Endothelial cell of umbilical vein (primary cell): ENCODE results near the gene KIF6. TPM values are rescaled to one million over a fixed set of nuclear protein-coding genes. Genes with fewer than 3 reads are reported as not detected.

Experiments used
- BruUV-seq: library from RNA; stranded (reverse); fragments of 400-500 nt; replicated peaks from 2 replicates; lab custom pipeline; 2021; lab: Mats Ljungman, UMichigan
- CTCF ChIA-PET: fragments of 300-600, 350-600 bp; sonication (Branson Sonifier 250); formaldehyde crosslinking; loops from one replicate; lab custom pipeline; 2021; ENCODE audit warnings: antibody characterized with exemption, inconsistent platforms; lab: Charles Lee
- POLR2A ChIA-PET: fragments of 300-600, 350-600 bp; sonication (Branson Sonifier 250); formaldehyde crosslinking; loops from one replicate; lab custom pipeline; 2021; ENCODE audit warnings: antibody characterized with exemption, inconsistent platforms; lab: Charles Lee
- DNase-seq: peaks from one replicate; pipeline ENCODE4 v3.0.0-alpha.2; 2011; ENCODE audit warnings: low read depth, low spot score
- FAIRE-seq: peaks from 2 replicates; lab custom pipeline; 2011; peaks lifted over from hg19 to GRCh38; lab: Jason Lieb, UNC
- H2AFZ ChIP-seq: 2 replicates; pipeline ENCODE4 v1.6.0; 2012; ENCODE audit warnings: low read depth, low read length, control low read depth, inconsistent platforms
- H3K27ac ChIP-seq: 2 replicates; pipeline ENCODE4 v1.5.1; 2011; ENCODE audit warnings: low read depth, mild to moderate bottlenecking, control low read depth, low read length, moderate library complexity; ENCODE audit not compliant: insufficient read depth
- H3K27me3 ChIP-seq, 2 experiments: 2 replicates each; pipeline versions ENCODE4 v1.6.0 to v1.6.1; 2011; ENCODE audit warnings: low read length in 2 of 2, mixed read lengths in 1 of 2; ENCODE audit not compliant: control insufficient read depth in 2 of 2, insufficient read depth in 2 of 2
- H3K36me3 ChIP-seq, 2 experiments: 2 replicates in 1 of 2; 3 replicates in 1 of 2; pipeline ENCODE4 v1.5.1; 2011; ENCODE audit warnings: low read length in 2 of 2, mild to moderate bottlenecking in 1 of 2, moderate library complexity in 1 of 2; ENCODE audit not compliant: control insufficient read depth in 2 of 2, insufficient read depth in 2 of 2; ENCODE audit errors: extremely low read depth in 1 of 2
- H3K4me1 ChIP-seq: 3 replicates; pipeline ENCODE4 v1.5.1; 2011; ENCODE audit warnings: mild to moderate bottlenecking, low read length; ENCODE audit not compliant: control insufficient read depth, insufficient read depth; ENCODE audit errors: extremely low read depth
- H3K4me2 ChIP-seq: 2 replicates; pipeline ENCODE4 v1.6.1; 2011; ENCODE audit warnings: low read length, control low read depth, mixed read lengths; ENCODE audit not compliant: insufficient read depth
- H3K4me3 ChIP-seq, 3 experiments: fragments of 200-600 bp in 1 of 3; sonication (generic), shearing (Covaris generic) in 1 of 3; replicated peaks in 1 of 3; 2 replicates each; pipeline ENCODE4 v1.5.1; 2011 to 2016; ENCODE audit warnings: control low read depth in 3 of 3, low read length in 3 of 3, mild to moderate bottlenecking in 2 of 3, inconsistent platforms in 1 of 3, low read depth in 1 of 3, moderate library complexity in 1 of 3; ENCODE audit not compliant: insufficient read depth in 1 of 3
- H3K79me2 ChIP-seq: 2 replicates; pipeline ENCODE4 v1.6.0; 2012; ENCODE audit warnings: low read length, inconsistent platforms; ENCODE audit not compliant: control insufficient read depth, insufficient read depth
- H3K9ac ChIP-seq: replicated peaks from 2 replicates; pipeline ENCODE3; 2011; ENCODE audit warnings: low read length, control low read depth; ENCODE audit not compliant: insufficient read depth; ENCODE audit errors: extremely low read depth
- H3K9me1 ChIP-seq: replicated peaks from 3 replicates; pipeline ENCODE4 v1.6.0; 2011; ENCODE audit warnings: mild to moderate bottlenecking, low read length; ENCODE audit not compliant: control insufficient read depth, insufficient read depth; ENCODE audit errors: extremely low read depth
- H3K9me3 ChIP-seq: replicated peaks from 2 replicates; pipeline ENCODE4 v1.5.1; 2012; ENCODE audit warnings: low read length, inconsistent platforms; ENCODE audit not compliant: control insufficient read depth, insufficient read depth
- H4K20me1 ChIP-seq: replicated peaks from 2 replicates; pipeline ENCODE3; 2011; ENCODE audit warnings: mild to moderate bottlenecking, low read length; ENCODE audit not compliant: control insufficient read depth, insufficient read depth; ENCODE audit errors: extremely low read depth
- CTCF ChIP-seq, 2 donors: IDR thresholded peaks; 1 replicate in 1 of 2; 2 replicates in 1 of 2; pipeline ENCODE4 v1.5.1; 2011; ENCODE audit warnings: low read length in 2 of 2, mild to moderate bottlenecking in 2 of 2, moderate library complexity in 2 of 2, control low read depth in 1 of 2, inconsistent platforms in 1 of 2, low read depth in 1 of 2; ENCODE audit not compliant: insufficient read depth in 1 of 2; ENCODE audit errors: extremely low read depth in 1 of 2
- EZH2 ChIP-seq: IDR thresholded peaks from 2 replicates; pipeline ENCODE4 v1.6.1; 2012; ENCODE audit warnings: borderline replicate concordance, low read depth, mild to moderate bottlenecking, moderate library complexity, low read length, inconsistent platforms; ENCODE audit not compliant: severe bottlenecking
- FOS ChIP-seq: IDR thresholded peaks from 2 replicates; pipeline ENCODE4 v1.6.1; 2011; ENCODE audit warnings: mild to moderate bottlenecking, low read length, moderate library complexity, borderline replicate concordance; ENCODE audit not compliant: insufficient read depth
- GATA2 ChIP-seq: IDR thresholded peaks from 2 replicates; pipeline ENCODE4 v1.7.0; 2011; ENCODE audit warnings: low read depth, mild to moderate bottlenecking, moderate library complexity, mixed read lengths, low read length; ENCODE audit not compliant: insufficient read length, insufficient read depth
- JUN ChIP-seq: IDR thresholded peaks from 2 replicates; pipeline ENCODE4 v1.6.1; 2011; ENCODE audit warnings: borderline replicate concordance, low read depth; ENCODE audit not compliant: insufficient read length, insufficient read depth
- MAX ChIP-seq: IDR thresholded peaks from 2 replicates; pipeline ENCODE4 v1.6.1; 2011; ENCODE audit not compliant: insufficient read depth, insufficient read length
- MYC ChIP-seq: IDR thresholded peaks from one replicate; pipeline ENCODE4 v1.6.1; 2011; ENCODE audit warnings: mild to moderate bottlenecking, low read depth, low read length
- POLR2A ChIP-seq: IDR thresholded peaks from 2 replicates; pipeline ENCODE4 v1.6.1; 2012; ENCODE audit warnings: low read depth, mild to moderate bottlenecking, control low read depth, low read length
- POLR2AphosphoS5 ChIP-seq: IDR thresholded peaks from 2 replicates; pipeline ENCODE4 v1.6.1; 2012; ENCODE audit warnings: low read depth, mild to moderate bottlenecking, control low read depth, low read length, moderate library complexity; ENCODE audit not compliant: insufficient read depth
- dilution Hi-C: fragments of 300-500 bp; cut with MboI; formaldehyde crosslinking; loops from one replicate; pipeline ENCODE4 v1.15.0; 2019; ENCODE audit warnings: low sequenced_read_pairs; ENCODE audit not compliant: extremely low pct_ligation_motif_present
- intact Hi-C: fragments of 100-400 bp; cut with micrococcal nuclease; formaldehyde crosslinking; loops from one replicate; pipeline ENCODE4 v1.10.0; 2022
- polyA plus RNA-seq, 4 experiments: library from polyadenylated mRNA; depleted of rRNA in 3 of 4; stranded (reverse) in 3 of 4; unstranded in 1 of 4; fragments of >200 nt; gene quantifications; 2 replicates each; pipeline versions ENCODE4 v1.2.1 to v1.2.3, GENCODE V29; 2011 to 2012; ENCODE audit warnings: missing spikeins in 1 of 4
- total RNA-seq: library from RNA; stranded (reverse); gene quantifications from 2 replicates; pipeline ENCODE4 v1.2.3, GENCODE V29; 2021

KIF6 gene
- total and polyA plus RNA-seq, 2 donors (not counting 3 experiments of a cell fraction or from before 2014, with no cell fraction given), result not detected

- dilution Hi-C loops, result no loop called here
- CTCF ChIA-PET, result no interaction called here
These were observed 291.6 kb downstream of the KIF6 start for GRCh38 chr6:39433630-39434029.

More at GRCh38 chr6:39433630-39434029, 291.6 kb downstream of the KIF6 start:
- no peak overlapping the region for H3K4me3 ChIP-seq
- no peaks in the 10 kb centered on the region for H3K79me2 ChIP-seq
- no peak overlapping the region for H3K9ac ChIP-seq
- H3K9me1 ChIP-seq, result no peaks in the 10 kb centered on the region
- intact Hi-C loops, result no loop called here
- no peaks in the 10 kb centered on the region for H4K20me1 ChIP-seq
- H3K9me3 ChIP-seq, result no peaks in the 10 kb centered on the region
- BruUV-seq, result no TSS peak
- no peaks in the 10 kb centered on the region for H3K36me3 ChIP-seq
- no peaks in the 10 kb centered on the region for H3K27me3 ChIP-seq
- no peak for TF ChIP-seq POLR2AphosphoS5
- no peak for TF ChIP-seq MYC
- TF ChIP-seq CTCF (IDR thresholded peaks at IDR 0.05; ENCODE audit: extremely low read depth in 1 of 2, insufficient read depth in 1 of 2, low read depth in 1 of 2, low read length in 2 of 2), result no peak
- TF ChIP-seq JUN, result no peak
- TF ChIP-seq GATA2, result no peak
- TF ChIP-seq FOS, result no peak
- TF ChIP-seq MAX, result no peak
- no peak for TF ChIP-seq POLR2A
- no peak for TF ChIP-seq EZH2
- H3K27ac ChIP-seq, result no peak overlapping the region
- FAIRE-seq (no peak), DNase-seq (no peak)
- POLR2A ChIA-PET, result no interaction called here
- no peaks in the 10 kb centered on the region for H3K4me1 ChIP-seq
- no peak overlapping the region for H3K4me2 ChIP-seq
- no peak overlapping the region for H2AFZ ChIP-seq
